G401.6 (cell line): ENCODE measurements around the gene PLEKHB2.
"Not testable (repeated sequence)": the region's sequence is repeated elsewhere in the genome, so short reads cannot be mapped to it uniquely, and the experiment has no call there.

Experiments used
- FAIRE-seq: peaks from 2 replicates; lab custom pipeline; 2012; peaks lifted over from hg19 to GRCh38; lab: Jason Lieb, UNC

Gene PLEKHB2, protein sequence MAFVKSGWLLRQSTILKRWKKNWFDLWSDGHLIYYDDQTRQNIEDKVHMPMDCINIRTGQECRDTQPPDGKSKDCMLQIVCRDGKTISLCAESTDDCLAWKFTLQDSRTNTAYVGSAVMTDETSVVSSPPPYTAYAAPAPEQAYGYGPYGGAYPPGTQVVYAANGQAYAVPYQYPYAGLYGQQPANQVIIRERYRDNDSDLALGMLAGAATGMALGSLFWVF

DNA sequence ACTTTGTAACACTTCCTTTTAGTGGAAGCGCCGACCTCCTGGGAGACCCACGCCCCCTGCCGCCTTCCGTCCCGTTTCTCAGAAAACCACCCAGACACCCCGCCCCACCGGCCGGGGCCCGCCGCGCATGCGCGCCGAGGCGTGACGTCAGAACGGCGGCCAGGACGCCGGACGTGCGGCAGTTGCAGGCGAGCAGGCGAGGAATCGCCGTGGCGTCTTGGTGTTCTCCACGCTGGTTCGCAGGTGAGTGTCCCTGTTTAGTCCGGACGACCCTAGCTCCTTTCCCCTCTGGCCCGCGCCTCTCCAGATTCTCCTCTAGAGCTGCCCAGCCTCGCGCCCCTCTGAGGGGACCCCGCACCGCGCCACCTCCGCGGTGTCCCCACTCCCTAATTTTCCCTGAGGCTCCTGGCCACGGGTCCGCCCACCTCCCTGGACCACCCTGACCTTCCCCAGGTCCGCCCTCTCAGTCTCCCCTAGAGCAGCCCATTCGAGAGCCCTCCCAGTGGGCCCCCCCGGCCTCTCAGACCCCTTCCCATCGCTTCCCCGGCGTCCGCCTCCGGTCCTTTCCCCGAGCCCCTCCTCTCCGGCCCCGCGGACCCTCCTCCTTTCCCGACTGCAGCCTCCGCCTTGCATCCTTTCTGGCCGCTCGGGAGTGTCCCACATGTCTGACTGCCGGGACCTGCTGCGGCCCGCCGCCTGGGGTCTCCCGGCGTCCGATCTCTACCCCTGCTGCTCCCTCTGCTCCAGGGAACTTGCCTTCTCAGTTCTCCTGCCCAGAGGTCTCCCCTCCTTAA, at the start of gene PLEKHB2:
PLEKHB2 (plus strand) TSS at position 181 of the 794 bp plus-strand sequence. CDS start 15,606 bp downstream, outside the sequence.
- FAIRE-seq = no peak

GRCh38 chr2:131056204-131056931, 48.8 kb upstream of the PLEKHB2 start:
- no peak for FAIRE-seq

GRCh38 chr2:131056932-131057287, 48.2 kb upstream of the PLEKHB2 start:
- FAIRE-seq = no peak

DNA sequence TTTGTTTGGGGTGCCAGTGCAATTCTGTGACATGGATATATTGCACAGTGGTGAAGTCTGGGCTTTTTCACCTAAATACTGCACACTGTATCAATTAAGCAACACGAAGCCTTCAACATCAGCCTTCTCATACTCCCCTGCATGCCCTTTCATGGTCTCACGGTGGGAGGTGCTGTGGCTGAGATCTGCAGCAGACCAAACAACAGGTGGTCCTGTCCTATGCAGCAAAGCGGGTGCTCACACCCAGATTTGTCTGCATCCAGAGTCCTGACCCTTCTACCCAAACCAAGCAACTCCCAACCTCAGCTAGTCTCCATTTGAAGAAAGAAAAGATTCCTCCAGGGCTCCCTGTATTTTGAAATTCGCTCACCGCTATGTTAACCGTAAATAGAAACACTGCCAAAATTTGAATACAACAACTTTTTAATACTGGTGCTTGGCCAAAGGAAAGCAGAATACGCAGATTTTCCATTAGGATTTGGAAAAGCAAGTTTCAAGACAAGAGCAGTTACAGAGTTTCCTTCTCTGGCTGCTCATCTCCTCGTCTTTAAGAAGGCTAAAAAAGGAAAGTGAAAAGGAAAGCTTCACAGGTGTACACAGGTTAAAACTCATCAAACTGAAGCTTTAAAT, 46.8 kb upstream of the PLEKHB2 start:
- no peak for FAIRE-seq

DNA sequence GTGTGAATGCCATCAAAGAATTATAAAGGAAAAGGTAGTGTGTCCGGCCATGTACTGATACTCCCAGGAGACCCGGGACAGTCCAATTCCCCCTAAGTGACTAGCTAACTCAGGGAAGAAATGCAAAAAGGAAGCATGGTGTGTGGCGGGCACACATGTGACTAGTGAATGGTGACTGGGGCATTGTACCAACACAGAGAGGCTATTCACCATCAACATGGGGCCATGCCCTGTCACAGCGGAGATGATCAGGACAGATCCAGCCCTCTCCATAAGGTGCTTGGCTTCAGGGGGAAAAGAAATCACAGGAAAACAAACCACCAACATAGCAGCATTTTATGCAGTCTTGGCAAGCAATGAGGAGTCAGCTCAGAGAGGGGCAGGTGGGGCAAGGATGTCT, 46.2 kb upstream of the PLEKHB2 start:
- no peak for FAIRE-seq

- no peak for FAIRE-seq
Observed at GRCh38 chr2:131063501-131064283, 41.4 kb upstream of the PLEKHB2 start.

DNA sequence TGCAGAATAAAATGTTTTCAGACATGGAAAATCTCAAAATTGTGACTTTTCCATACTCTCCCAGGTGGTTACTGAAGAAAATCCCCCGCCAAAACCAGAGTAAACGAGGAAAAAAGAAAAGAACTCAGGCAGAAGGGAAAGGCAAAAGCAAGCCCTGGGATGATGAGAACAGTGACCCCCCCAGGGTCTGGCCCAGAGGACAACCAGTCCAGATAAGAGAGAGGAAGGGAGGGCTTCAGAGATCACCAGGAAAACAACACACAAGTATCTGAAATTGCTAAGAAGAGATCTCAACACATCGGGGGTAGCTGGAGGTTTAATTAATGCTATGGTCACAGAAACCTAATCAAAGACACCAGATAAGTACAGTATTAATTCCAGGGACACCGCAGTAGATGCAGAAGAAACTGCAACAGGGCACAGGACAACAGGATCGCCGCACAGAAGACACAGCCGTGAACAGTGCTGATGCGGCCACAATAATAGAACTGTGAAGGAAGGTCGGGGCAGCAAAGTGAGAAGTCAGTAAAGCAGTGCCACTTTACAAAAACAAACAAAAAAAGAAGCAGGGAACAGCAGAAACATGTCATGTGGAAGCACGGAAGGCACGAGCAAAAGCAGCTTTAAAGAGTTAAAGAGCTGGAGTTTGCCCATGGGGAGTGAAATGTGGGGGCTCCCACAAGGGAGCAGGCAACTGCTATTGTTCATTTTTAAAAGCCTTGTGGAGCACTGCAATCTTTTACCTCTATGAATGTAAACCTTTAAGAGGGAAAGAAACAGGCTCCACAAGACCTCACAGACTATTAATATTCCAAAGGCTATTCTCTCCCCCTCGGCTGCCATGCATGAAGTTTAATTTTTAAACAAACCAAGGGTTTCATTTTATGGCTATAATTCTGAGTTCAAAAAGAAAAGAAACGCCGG, 40.3 kb upstream of the PLEKHB2 start:
- no peak for FAIRE-seq

- FAIRE-seq = no peak
Observed at GRCh38 chr2:131067465-131068125, 37.5 kb upstream of the PLEKHB2 start.

DNA sequence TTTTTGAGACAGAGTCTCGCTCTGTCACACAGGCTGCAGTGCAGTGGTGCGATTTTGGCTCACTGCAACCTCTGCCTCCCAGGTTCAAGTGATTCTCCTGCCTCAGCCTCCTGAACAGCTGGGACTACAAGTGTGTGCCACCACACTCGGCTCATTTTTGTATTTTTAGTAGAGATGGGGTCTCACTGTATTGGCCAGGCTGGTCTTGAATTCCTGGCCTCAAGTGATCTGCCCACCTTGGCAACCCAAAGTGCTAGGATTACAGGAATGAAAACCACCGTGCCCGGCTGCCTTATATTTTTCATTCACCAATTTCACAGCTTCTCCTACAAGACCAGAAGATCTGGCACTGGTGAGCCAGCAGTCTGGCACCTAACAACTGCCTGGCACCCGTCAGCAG, 37.0 kb upstream of the PLEKHB2 start:
- FAIRE-seq = not testable (repeated sequence)

DNA sequence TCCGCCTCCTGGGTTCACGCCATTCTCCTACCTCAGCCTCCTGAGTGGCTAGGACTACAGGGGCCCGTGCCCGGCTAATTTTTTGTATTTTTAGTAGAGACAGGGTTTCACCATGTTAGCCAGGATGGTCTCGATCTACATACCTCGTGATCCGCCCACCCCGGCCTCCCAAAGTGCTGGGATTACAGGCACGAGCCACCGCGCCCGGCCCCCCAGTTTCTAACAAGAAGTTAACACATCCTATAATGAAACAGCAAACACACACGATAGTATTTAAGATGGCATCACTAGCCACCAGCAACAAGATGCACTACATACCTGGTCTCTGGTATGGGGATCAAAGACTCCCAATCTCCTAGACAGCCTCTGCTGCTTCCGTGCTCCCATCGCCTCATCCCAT, 29.6 kb upstream of the PLEKHB2 start:
- FAIRE-seq = not testable (repeated sequence)

GRCh38 chr2:131076707-131077106, 28.4 kb upstream of the PLEKHB2 start:
- FAIRE-seq = no peak

DNA sequence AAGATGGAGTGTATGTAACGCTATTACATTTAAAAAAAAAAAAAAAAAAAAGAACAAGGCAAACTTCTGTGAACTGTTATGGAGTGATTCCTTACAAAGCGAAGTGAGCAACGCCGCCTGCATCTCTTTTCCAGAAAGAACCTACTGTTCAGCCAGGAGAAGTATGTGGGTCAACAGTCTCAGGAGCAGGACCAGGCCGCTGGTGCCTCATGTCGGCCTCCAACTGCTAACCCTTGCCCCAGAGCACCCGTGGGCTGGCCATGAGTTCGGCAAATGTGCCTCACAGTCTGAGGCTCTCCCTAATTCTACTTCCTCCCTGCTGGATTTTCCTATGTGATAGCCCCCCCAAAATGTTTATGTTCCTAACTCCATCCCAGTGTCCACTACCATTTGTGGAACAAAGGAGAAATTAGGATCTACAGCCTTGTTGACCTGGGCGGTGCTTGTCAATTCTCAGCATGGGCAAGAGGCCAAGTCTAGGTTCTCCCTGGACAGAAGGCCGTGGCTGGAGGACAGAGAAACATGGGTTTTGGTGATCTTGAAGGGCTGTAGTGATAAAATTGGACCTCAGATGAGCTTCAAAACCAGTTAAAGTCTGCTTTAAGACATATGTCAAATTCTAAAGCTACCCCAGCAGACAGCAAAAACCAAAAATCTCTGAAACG, 27.8 kb upstream of the PLEKHB2 start:
- no peak for FAIRE-seq

DNA sequence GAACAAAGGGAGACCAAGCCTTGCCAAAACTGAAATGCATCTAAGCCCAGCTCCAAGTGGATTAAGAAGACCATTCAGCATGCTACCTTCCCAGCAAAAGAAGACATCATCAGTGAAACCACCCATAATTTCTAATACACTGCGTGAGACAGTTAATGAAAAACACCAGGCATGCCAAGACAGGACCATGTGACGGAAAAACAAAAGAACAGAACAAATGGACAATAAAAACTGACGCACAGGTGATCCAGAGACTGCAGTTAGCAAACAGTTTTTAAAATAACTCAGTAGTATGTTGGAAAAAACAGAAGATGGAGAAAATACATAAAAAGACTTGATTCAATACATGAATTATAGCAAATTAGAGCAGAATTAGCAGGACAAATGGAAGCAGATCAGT, 27.2 kb upstream of the PLEKHB2 start:
- FAIRE-seq = no peak

DNA sequence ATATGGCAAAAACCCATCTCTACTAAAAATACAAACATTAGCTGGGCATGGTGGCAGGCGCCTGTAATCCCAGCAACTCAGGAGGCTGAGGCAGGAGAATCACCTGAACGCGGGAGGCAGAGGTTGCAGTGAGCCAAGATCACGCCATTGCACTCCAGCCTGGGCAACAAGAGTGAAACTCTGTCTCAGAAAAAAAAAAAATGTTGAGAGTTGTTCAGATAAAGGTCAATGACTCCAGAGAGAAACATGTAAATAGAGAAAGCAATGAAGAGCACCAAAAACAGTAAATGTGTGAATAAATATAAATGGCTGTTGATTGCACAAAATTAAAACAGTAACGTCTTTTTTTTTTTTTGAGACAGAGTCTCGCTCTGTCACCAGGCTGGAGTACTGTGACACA, 25.2 kb upstream of the PLEKHB2 start:
- FAIRE-seq = not testable (repeated sequence)

GRCh38 chr2:131081190-131081589, 23.9 kb upstream of the PLEKHB2 start:
- FAIRE-seq = no peak

DNA sequence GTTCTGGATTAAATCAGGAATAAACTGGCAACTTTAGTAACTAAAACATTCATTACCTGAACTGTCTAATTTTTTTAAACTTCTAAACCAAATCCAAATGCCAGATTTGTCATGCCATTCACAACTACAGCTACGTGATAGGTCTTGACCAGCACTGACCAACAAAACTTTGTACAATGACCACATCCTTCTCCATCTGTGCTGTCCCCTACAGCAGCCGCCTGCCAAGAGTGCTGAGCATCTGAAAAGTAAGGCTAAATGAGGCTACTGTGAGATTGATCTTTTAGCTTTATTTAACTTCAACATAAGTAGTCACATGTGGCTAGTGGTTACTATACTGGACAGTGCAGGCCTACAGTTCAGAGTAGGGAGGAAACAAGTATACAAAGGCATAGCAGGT, 19.5 kb upstream of the PLEKHB2 start:
- FAIRE-seq = no peak

GRCh38 chr2:131092458-131093005, 12.6 kb upstream of the PLEKHB2 start:
- FAIRE-seq = no peak

- no peak for FAIRE-seq
Observed at GRCh38 chr2:131093006-131093695, 12.0 kb upstream of the PLEKHB2 start, which contains the start of gene FAM168B. Gene FAM168B (minus strand): TSS chr2:131093460. CDS start chr2:131082646, 10,814 bp downstream.
